Measurements from ENCODE around the gene FNIP1. TPM values are rescaled to one million over a fixed set of nuclear protein-coding genes. Genes with fewer than 3 reads are reported as not detected.

FNIP1 gene
- total and polyA plus RNA-seq, 2 of the 8 experiments (the other 6 are each of a cell fraction or from before 2014, with no cell fraction given), result 3.5 to 17.3 TPM

- H4K8ac ChIP-seq (ENCODE audit: extremely low read depth, insufficient read depth, low read length), result no peak overlapping the region
- no peak overlapping the region for H2AK5ac ChIP-seq (ENCODE audit: low read depth, low read length)
- no peak overlapping the region for H2BK12ac ChIP-seq (ENCODE audit: low read depth, low read length)
- POLR2A ChIA-PET (ENCODE audit: partially characterized antibody), result no interaction called here
- no peaks in the 10 kb centered on the region for H4K20me1 ChIP-seq (replicated peaks in 1 of 2; ENCODE audit: control insufficient read depth in 1 of 2, insufficient read depth in 2 of 2, low read length in 2 of 2)
- H3K14ac ChIP-seq (ENCODE audit: insufficient read length), result no peak overlapping the region
- no peak overlapping the region for H3K27ac ChIP-seq (ENCODE audit: low read depth, low read length)
- no peak overlapping the region for H2BK15ac ChIP-seq (ENCODE audit: low read length)
- no peak overlapping the region for H3K9ac ChIP-seq (replicated peaks in 1 of 4; ENCODE audit: extremely low read depth in 1 of 4, low read depth in 3 of 4, low read length in 3 of 4)
- no peak overlapping the region for H3K4me3 ChIP-seq (ENCODE audit: extremely low read depth in 1 of 4, insufficient read depth in 2 of 4, low read depth in 3 of 4, low read length in 4 of 4)
- no peak overlapping the region for H4K5ac ChIP-seq (ENCODE audit: insufficient read length, low read depth, low read length)
- H3K4ac ChIP-seq (replicated peaks; ENCODE audit: insufficient read length, low read depth, low read length), result no peak overlapping the region
- no peak overlapping the region for H3K23ac ChIP-seq (ENCODE audit: insufficient read length)
- no peaks in the 10 kb centered on the region for H3K79me2 ChIP-seq (ENCODE audit: control insufficient read depth in 1 of 2, insufficient read depth in 2 of 2, low read length in 2 of 2)
- no peaks in the 10 kb centered on the region for H3K79me1 ChIP-seq (ENCODE audit: low read depth, low read length)
- H3K23me2 ChIP-seq (ENCODE audit: low read depth, low read length), result no peaks in the 10 kb centered on the region
- no peak overlapping the region for H3K4me2 ChIP-seq (ENCODE audit: insufficient read depth in 1 of 2, low read depth in 2 of 2, low read length in 2 of 2)
- WGBS, 2 experiments (ENCODE audit: extremely low coverage in 1 of 2, insufficient coverage in 1 of 2, insufficient read length in 1 of 2, insufficient replicate concordance in 2 of 2, low coverage in 1 of 2, low lambda C conversion rate in 2 of 2, missing lambda C conversion rate in 1 of 2), result 93% methylated on average over 4 of the region's 4 CpGs; no CpG with 5 or more reads in 1 of the 2 experiments
- H4K91ac ChIP-seq (replicated peaks; ENCODE audit: insufficient read length, low read length), result no peak overlapping the region
- no peak for DNase-seq (ENCODE audit: low read depth in 1 of 2, low spot score in 2 of 2)
- H2BK20ac ChIP-seq (ENCODE audit: low read length), result no peak overlapping the region
- TF ChIP-seq JUND (IDR thresholded peaks at IDR 0.05; ENCODE audit: low read length) (no peak), KDM4A (IDR thresholded peaks at IDR 0.05; ENCODE audit: low read depth, low read length, severe bottlenecking) (no peak), TAF7 (optimal IDR thresholded peaks at IDR 0.05; ENCODE audit: borderline replicate concordance, low read depth, low read length) (no peak), YY1 (IDR thresholded peaks at IDR 0.05; ENCODE audit: low read depth, low read length) (no peak), RNF2 (IDR thresholded peaks at IDR 0.05; ENCODE audit: borderline replicate concordance, low read depth, low read length, missing control alignments, poor library complexity, severe bottlenecking) (no peak), ATF3 (IDR thresholded peaks at IDR 0.05; ENCODE audit: insufficient read depth, low read depth, low read length) (no peak), CTCF (IDR thresholded peaks at IDR 0.05; ENCODE audit: control extremely low read depth in 1 of 3, insufficient read depth in 1 of 3, low read depth in 1 of 3, low read length in 3 of 3) (no peak), RBBP5 (IDR thresholded peaks at IDR 0.05; ENCODE audit: borderline replicate concordance, low read depth, low read length) (no peak), USF2 (IDR thresholded peaks at IDR 0.05; ENCODE audit: low read length) (no peak)
- H2BK5ac ChIP-seq (ENCODE audit: low read depth, low read length), result no peak overlapping the region
- no peaks in the 10 kb centered on the region for H3K9me3 ChIP-seq (ENCODE audit: insufficient read depth in 2 of 2, low read depth in 1 of 2, low read length in 1 of 2)
- H2AFZ ChIP-seq (ENCODE audit: low read length), result no peak overlapping the region
- no peak overlapping the region for H2BK120ac ChIP-seq (replicated peaks; ENCODE audit: low read depth, low read length)
- FAIRE-seq, result no peak
- H3K36me3 ChIP-seq (ENCODE audit: control insufficient read depth in 2 of 4, insufficient read depth in 4 of 4, low read length in 3 of 4), result peaks cover 0 to 4% (median under 1%) of the 10 kb centered on the region in 4 experiments; a peak in 2 of 8 replicates
- no peaks in the 10 kb centered on the region for H3K27me3 ChIP-seq (replicated peaks in 1 of 4; ENCODE audit: control insufficient read depth in 3 of 4, extremely low read depth in 1 of 4, insufficient read depth in 3 of 4, low read length in 3 of 4)
- CTCF ChIA-PET (ENCODE audit: partially characterized antibody), result no interaction called here
- no peak overlapping the region for H3K18ac ChIP-seq (ENCODE audit: extremely low read depth, low read length)
- H3K4me1 ChIP-seq (replicated peaks in 1 of 4; ENCODE audit: control insufficient read depth in 3 of 4, insufficient read depth in 4 of 4, low read length in 3 of 4), result no peaks in the 10 kb centered on the region
- H3K56ac ChIP-seq (replicated peaks; ENCODE audit: insufficient read length, low read depth, low read length), result no peak overlapping the region
Observed at GRCh38 chr5:131694926-131695325, 101.9 kb downstream of the FNIP1 start.
